ENCODE results near the gene WDR3. TPM values are rescaled to one million over a fixed set of nuclear protein-coding genes. Genes with fewer than 3 reads are reported as not detected.

Gene WDR3
- 39.9 and 46.4 TPM in 2 replicates for total RNA-seq (2013; cell fraction: nucleolus; rRNA removed)
- total RNA-seq (2014; rRNA removed) (24.0 and 30.2 TPM in 2 replicates), total RNA-seq (2014; rRNA removed; fragmentation: Illumina TruSeq; extraction: Trizol) (42.6 and 44.2 TPM in 2 replicates), total RNA-seq (2021) (39.6 and 41.6 TPM in 2 replicates), polyA plus RNA-seq (2011; rRNA removed) (54.3 and 62.5 TPM in 2 replicates), polyA plus RNA-seq (2014; fragmentation: Illumina TruSeq; extraction: Trizol) (59.6 and 62.8 TPM in 2 replicates), polyA plus RNA-seq (2014; fragmentation: Nextera tagmentation; extraction: Ambion mirVana) (10 to 100 TPM; 26.1 to 38.9 TPM), polyA plus RNA-seq (2014; rRNA removed) (25.9 and 33.0 TPM in 2 replicates), polyA plus RNA-seq (2016; fragmentation: Nextera tagmentation; extraction: Ambion mirVana) (10 to 100 TPM; 59.9 to 66.5 TPM), polyA minus RNA-seq (2011; rRNA and poly(A)+ RNA removed) (61.9 and 141 TPM in 2 replicates), Bru-seq, nascent RNA (percentile 81 among the genes with signal in this experiment), BruChase-seq, experiment 1, labeled RNA remaining after a 6-hour chase (percentile 74 among the genes with signal in this experiment), BruChase-seq, experiment 2, labeled RNA remaining after a 2-hour chase (percentile 83 among the genes with signal in this experiment)
- polyA plus RNA-seq (2011; ENCODE audit: low read depth): 11.2 TPM
- 19.5 and 28.0 TPM in 2 replicates for polyA plus RNA-seq (2011; cell fraction: cytosol; rRNA removed)
- polyA plus RNA-seq (2011; cell fraction: nucleus; rRNA removed): 24.5 and 30.4 TPM in 2 replicates
- polyA plus RNA-seq (2012): 13.4 and 18.4 TPM in 2 replicates
- 11.0 and 23.4 TPM in 2 replicates for polyA minus RNA-seq (2011; cell fraction: cytosol; rRNA and poly(A)+ RNA removed)
- polyA minus RNA-seq (2011; cell fraction: nucleus; rRNA and poly(A)+ RNA removed): 14.9 and 21.1 TPM in 2 replicates
- long read RNA-seq, experiment 1, full-length matches to known transcripts: 9 of 24 reads
- long read RNA-seq, experiment 1, partial matches to known transcripts: 4 of 24 reads
- long read RNA-seq, experiment 1, other reads (novel, unspliced or antisense): 11 of 24 reads
- long read RNA-seq, experiment 2, full-length matches to known transcripts: 35 of 177 reads
- long read RNA-seq, experiment 2, partial matches to known transcripts: 84 of 177 reads
- long read RNA-seq, experiment 2, other reads (novel, unspliced or antisense): 58 of 177 reads

GRCh38 chr1:117929343-117930172, at the start of gene WDR3, which contains the start of gene GDAP2:
TSS of gene WDR3 (plus strand) at chr1:117929739. CDS start at chr1:117933320, 3,581 bp downstream.
TSS of gene GDAP2 (minus strand) at chr1:117929621. CDS start at chr1:117920357, 9,264 bp downstream.
- DNase-seq (ENCODE audit: low read depth, low spot score) (peak; percentile 79), FAIRE-seq (peak; percentile 89), ATAC-seq (peak; percentile 92)
- Histone ChIP-seq H3K27ac (ENCODE audit: control insufficient read depth, insufficient read depth) (peak within 1 kb of the TSS; percentile 61), H3K4me3 (peak within 1 kb of the TSS; percentile 84), H3K36me3 (ENCODE audit: control insufficient read depth in 2 of 2, insufficient read depth in 2 of 2, low read length in 1 of 2) (peaks cover 0 to 4% of the 10 kb centered on the region in 2 experiments; a peak in 1 of 4 replicates), H3K4me2 (ENCODE audit: control insufficient read depth, insufficient read depth) (peak within 1 kb of the TSS; percentile 91), H3K4me1 (ENCODE audit: control insufficient read depth, insufficient read depth, low read length) (0 out of 2 replicates have a peak, but pooled peaks cover 2% of the 10 kb centered on the region), H3K79me2 (ENCODE audit: control insufficient read depth, insufficient read depth, low read length) (peaks cover 57% of the 10 kb centered on the region), H2AFZ (ENCODE audit: control insufficient read depth, low read depth, low read length) (peak within 1 kb of the TSS; percentile 89), H3K9ac (ENCODE audit: control insufficient read depth, insufficient read depth, low read length) (peak within 1 kb of the TSS; percentile 83), H4K20me1 (ENCODE audit: control insufficient read depth, insufficient read depth) (no peaks in the 10 kb centered on the region; the same call in 1 of the 2 replicates), H3K27me3 (replicated peaks in 1 of 2; ENCODE audit: control insufficient read depth in 2 of 2, insufficient read depth in 2 of 2, low read length in 1 of 2) (no peaks in the 10 kb centered on the region), H3K9me3 (replicated peaks; ENCODE audit: control insufficient read depth, insufficient read depth, low read length) (no peaks in the 10 kb centered on the region)
- ChIA-PET CTCF (interaction anchor here (0.6 to 5.1 kb wide), 7 partner anchors 21 to 1206 kb away, joined by 3 to 33 read pairs (median 3); no protein-coding TSS in a partner anchor), RAD21 (ENCODE audit: unreplicated experiment) (interaction anchor here (1.5 kb wide), 1 partner anchor 34 kb away, joined by 6 read pairs; no protein-coding TSS in a partner anchor), POLR2A (interaction anchor here (0.7 to 1.6 kb wide), 2 partner anchors 35 to 318 kb away, joined by 3 to 5 read pairs; no protein-coding TSS in a partner anchor), SMC1A (ENCODE audit: uncharacterized antibody, unreplicated experiment) (interaction anchor here (0.7 to 2.5 kb wide), 6 partner anchors 10 to 1545 kb away, joined by 3 to 8 read pairs (median 4); no protein-coding TSS in a partner anchor)
- no TSS peak for BruUV-seq (replicated peaks)
- in situ Hi-C loops (cut with MboI): no loop called here
- under 1% methylated on average over 61 of the region's 64 CpGs for WGBS (ENCODE audit: insufficient coverage, insufficient replicate concordance, low lambda C conversion rate, missing lambda C conversion rate)
- intact Hi-C loops (cut with micrococcal nuclease; ENCODE audit: unreplicated experiment): loop anchor here (5.0 kb wide), 1 partner anchor 1728 kb away; no protein-coding TSS in a partner anchor
- TF ChIP-seq MTA2 (IDR thresholded peaks at IDR 0.05; ENCODE audit: low read depth): no peak
- peak in 1 of 2 experiments; percentile 41; a peak in 1 of 3 replicates for TF ChIP-seq EGR1 (IDR thresholded peaks at IDR 0.05; ENCODE audit: borderline replicate concordance in 1 of 2, low read depth in 2 of 2, low read length in 2 of 2)
- TF ChIP-seq ETV6 (conservative IDR thresholded peaks at IDR 0.05 in 1 of 2, IDR thresholded peaks at IDR 0.05 in 1 of 2; ENCODE audit: borderline replicate concordance in 1 of 2, low read depth in 1 of 2): peak in 1 of 2 experiments; percentile 81; a peak in 2 of 4 replicates
- TF ChIP-seq GABPA (IDR thresholded peaks at IDR 0.05; ENCODE audit: low read depth): peak; percentile 95
- peak; percentile 90 for TF ChIP-seq CREM (IDR thresholded peaks at IDR 0.05; ENCODE audit: low read depth)
- TF ChIP-seq PBX3 (IDR thresholded peaks at IDR 0.05; ENCODE audit: insufficient replicate concordance, low read depth, low read length): peak; percentile 28
- TF ChIP-seq MAX (IDR thresholded peaks at IDR 0.05; ENCODE audit: low read depth, low read length): peak; percentile 81
- TF ChIP-seq SIN3A (IDR thresholded peaks at IDR 0.05; ENCODE audit: low read depth, low read length): peak; percentile 53; the same call in 1 of the 2 replicates
- TF ChIP-seq NR2C1 (IDR thresholded peaks at IDR 0.05): peak; percentile 37; the same call in 1 of the 2 replicates
- peak; percentile 92 for TF ChIP-seq MYC (IDR thresholded peaks at IDR 0.05; ENCODE audit: insufficient read depth, insufficient read length, insufficient replicate concordance, low read length, severe bottlenecking)
- TF ChIP-seq TBL1XR1 (IDR thresholded peaks at IDR 0.05; ENCODE audit: low read depth, low read length): no peak
- TF ChIP-seq TCF7 (IDR thresholded peaks at IDR 0.05; ENCODE audit: borderline replicate concordance): no peak
- 0 out of 2 replicates have a peak, but pooled peaks have one; percentile 31 for TF ChIP-seq TCF3 (IDR thresholded peaks at IDR 0.05; ENCODE audit: borderline replicate concordance, insufficient read depth, low read depth, low read length)
- peak; percentile 34 for TF ChIP-seq SIX5 (IDR thresholded peaks at IDR 0.05; ENCODE audit: low read depth, low read length, severe bottlenecking)
- TF ChIP-seq MXI1 (IDR thresholded peaks at IDR 0.05; ENCODE audit: low read depth, low read length): peak; percentile 98
